Measurements from ENCODE around the gene NUP43. TPM values are rescaled to one million over a fixed set of nuclear protein-coding genes. Genes with fewer than 3 reads are reported as not detected.

NUP43 gene
- total RNA-seq, 1 experiment from 2014 or later: 79.1 TPM

DNA sequence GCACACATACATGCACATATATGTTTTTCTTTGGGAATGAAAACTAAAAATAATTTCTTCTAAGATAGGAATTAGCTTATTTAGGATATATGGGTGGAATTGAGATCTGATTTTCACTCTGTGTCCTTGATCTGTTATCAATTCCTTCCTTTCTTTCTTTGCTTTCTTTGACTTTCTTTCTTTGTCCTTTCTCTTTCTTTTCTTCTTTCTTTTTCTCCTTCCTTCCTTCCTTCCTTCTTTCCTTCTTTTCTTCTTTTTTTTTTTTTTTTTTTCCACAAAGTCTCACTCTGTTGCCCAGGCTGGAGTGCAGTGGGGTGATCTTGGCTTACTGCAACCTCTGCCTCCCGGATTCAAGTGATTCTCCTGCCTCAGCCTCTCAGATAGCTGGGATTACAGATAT, 31.3 kb upstream of the NUP43 start:
- ChIA-PET POLR2A (no interaction called here), CTCF (no interaction called here)
- no peaks in the 10 kb centered on the region for H3K4me1 Mint-ChIP-seq
- no peak for DNase-seq (ENCODE audit: low spot score)
- no peak for ATAC-seq
- H3K4me3 Mint-ChIP-seq: no peak overlapping the region
- no peaks in the 10 kb centered on the region for H3K27me3 Mint-ChIP-seq (ENCODE audit: low read depth)
- peaks cover 21% of the 10 kb centered on the region for H3K36me3 Mint-ChIP-seq
- TF ChIP-seq, protein P1, sequence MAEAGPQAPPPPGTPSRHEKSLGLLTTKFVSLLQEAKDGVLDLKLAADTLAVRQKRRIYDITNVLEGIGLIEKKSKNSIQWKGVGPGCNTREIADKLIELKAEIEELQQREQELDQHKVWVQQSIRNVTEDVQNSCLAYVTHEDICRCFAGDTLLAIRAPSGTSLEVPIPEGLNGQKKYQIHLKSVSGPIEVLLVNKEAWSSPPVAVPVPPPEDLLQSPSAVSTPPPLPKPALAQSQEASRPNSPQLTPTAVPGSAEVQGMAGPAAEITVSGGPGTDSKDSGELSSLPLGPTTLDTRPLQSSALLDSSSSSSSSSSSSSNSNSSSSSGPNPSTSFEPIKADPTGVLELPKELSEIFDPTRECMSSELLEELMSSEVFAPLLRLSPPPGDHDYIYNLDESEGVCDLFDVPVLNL (CRISPR knock-in tag; IDR thresholded peaks at IDR 0.05; ENCODE audit: borderline replicate concordance, low read depth): no peak
- TF ChIP-seq FOXJ3 (CRISPR knock-in tag; IDR thresholded peaks at IDR 0.05; ENCODE audit: borderline replicate concordance): no peak
- TF ChIP-seq SMAD4 (CRISPR knock-in tag; IDR thresholded peaks at IDR 0.05): no peak
- no peak for TF ChIP-seq SMAD3 (CRISPR knock-in tag; IDR thresholded peaks at IDR 0.05; ENCODE audit: borderline replicate concordance)
- TF ChIP-seq, protein P2, sequence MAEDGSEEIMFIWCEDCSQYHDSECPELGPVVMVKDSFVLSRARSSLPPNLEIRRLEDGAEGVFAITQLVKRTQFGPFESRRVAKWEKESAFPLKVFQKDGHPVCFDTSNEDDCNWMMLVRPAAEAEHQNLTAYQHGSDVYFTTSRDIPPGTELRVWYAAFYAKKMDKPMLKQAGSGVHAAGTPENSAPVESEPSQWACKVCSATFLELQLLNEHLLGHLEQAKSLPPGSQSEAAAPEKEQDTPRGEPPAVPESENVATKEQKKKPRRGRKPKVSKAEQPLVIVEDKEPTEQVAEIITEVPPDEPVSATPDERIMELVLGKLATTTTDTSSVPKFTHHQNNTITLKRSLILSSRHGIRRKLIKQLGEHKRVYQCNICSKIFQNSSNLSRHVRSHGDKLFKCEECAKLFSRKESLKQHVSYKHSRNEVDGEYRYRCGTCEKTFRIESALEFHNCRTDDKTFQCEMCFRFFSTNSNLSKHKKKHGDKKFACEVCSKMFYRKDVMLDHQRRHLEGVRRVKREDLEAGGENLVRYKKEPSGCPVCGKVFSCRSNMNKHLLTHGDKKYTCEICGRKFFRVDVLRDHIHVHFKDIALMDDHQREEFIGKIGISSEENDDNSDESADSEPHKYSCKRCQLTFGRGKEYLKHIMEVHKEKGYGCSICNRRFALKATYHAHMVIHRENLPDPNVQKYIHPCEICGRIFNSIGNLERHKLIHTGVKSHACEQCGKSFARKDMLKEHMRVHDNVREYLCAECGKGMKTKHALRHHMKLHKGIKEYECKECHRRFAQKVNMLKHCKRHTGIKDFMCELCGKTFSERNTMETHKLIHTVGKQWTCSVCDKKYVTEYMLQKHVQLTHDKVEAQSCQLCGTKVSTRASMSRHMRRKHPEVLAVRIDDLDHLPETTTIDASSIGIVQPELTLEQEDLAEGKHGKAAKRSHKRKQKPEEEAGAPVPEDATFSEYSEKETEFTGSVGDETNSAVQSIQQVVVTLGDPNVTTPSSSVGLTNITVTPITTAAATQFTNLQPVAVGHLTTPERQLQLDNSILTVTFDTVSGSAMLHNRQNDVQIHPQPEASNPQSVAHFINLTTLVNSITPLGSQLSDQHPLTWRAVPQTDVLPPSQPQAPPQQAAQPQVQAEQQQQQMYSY (CRISPR knock-in tag; IDR thresholded peaks at IDR 0.05): no peak
- TF ChIP-seq MYBL2 (CRISPR knock-in tag; IDR thresholded peaks at IDR 0.05): no peak
- TF ChIP-seq, protein P3, sequence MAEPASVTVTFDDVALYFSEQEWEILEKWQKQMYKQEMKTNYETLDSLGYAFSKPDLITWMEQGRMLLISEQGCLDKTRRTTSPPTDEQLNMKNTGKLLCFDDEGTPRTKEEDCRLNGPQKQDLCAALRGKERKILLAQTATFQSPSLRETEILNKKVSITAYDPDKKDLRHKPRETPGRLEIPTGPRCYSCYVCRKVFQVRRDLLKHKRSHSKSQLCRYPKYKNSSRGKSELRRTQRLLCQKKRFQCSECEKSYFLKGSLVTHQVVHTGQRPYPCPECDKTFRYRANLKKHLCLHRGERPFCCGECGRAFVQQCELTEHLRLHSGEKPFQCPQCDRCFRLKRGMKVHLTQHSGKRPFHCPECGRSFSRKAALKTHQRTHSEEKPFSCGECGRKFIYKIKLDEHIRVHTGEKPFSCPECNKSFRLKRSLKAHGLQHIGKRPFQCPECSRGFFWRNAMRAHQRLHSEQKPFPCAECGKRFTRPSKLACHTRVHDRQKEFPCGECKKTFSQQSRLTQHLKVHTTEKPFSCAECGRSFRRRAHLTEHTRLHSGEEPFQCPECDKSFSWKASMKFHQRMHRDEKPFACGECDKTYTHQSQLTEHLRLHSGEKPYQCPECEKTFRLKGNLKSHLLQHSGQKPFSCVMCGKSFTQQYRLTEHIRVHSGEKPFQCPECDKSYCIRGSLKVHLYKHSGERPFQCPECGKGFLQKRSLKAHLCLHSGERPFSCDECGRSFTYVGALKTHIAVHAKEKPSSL (CRISPR knock-in tag; conservative IDR thresholded peaks at IDR 0.05): no peak
- TF ChIP-seq RELA (CRISPR knock-in tag; IDR thresholded peaks at IDR 0.05; ENCODE audit: borderline replicate concordance): no peak
- TF ChIP-seq NFATC4 (CRISPR knock-in tag; IDR thresholded peaks at IDR 0.05): no peak
- TF ChIP-seq NR3C1 (CRISPR knock-in tag; conservative IDR thresholded peaks at IDR 0.05; ENCODE audit: low read depth): no peak
- TF ChIP-seq EMX1 (CRISPR knock-in tag; IDR thresholded peaks at IDR 0.05): no peak
- no peak for TF ChIP-seq TEAD4 (CRISPR knock-in tag; IDR thresholded peaks at IDR 0.05)
- no peak for TF ChIP-seq TP53 (CRISPR knock-in tag; IDR thresholded peaks at IDR 0.05)
- no peak for TF ChIP-seq ZNF396 (CRISPR knock-in tag; IDR thresholded peaks at IDR 0.05; ENCODE audit: borderline replicate concordance)
- no peak for TF ChIP-seq ZNF263 (CRISPR knock-in tag; IDR thresholded peaks at IDR 0.05; ENCODE audit: low read depth)
- TF ChIP-seq NR2C2 (CRISPR knock-in tag; IDR thresholded peaks at IDR 0.05): no peak
- TF ChIP-seq, protein P4, sequence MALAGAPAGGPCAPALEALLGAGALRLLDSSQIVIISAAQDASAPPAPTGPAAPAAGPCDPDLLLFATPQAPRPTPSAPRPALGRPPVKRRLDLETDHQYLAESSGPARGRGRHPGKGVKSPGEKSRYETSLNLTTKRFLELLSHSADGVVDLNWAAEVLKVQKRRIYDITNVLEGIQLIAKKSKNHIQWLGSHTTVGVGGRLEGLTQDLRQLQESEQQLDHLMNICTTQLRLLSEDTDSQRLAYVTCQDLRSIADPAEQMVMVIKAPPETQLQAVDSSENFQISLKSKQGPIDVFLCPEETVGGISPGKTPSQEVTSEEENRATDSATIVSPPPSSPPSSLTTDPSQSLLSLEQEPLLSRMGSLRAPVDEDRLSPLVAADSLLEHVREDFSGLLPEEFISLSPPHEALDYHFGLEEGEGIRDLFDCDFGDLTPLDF (CRISPR knock-in tag; IDR thresholded peaks at IDR 0.05): no peak
- TF ChIP-seq GABPB1 (CRISPR knock-in tag; IDR thresholded peaks at IDR 0.05): no peak
- no peak for TF ChIP-seq GTF2I (CRISPR knock-in tag; conservative IDR thresholded peaks at IDR 0.05)
- TF ChIP-seq ZNF416 (CRISPR knock-in tag; IDR thresholded peaks at IDR 0.05): no peak
- H3K27ac Mint-ChIP-seq: no peak overlapping the region
- no peaks in the 10 kb centered on the region for H3K9me3 Mint-ChIP-seq

DNA sequence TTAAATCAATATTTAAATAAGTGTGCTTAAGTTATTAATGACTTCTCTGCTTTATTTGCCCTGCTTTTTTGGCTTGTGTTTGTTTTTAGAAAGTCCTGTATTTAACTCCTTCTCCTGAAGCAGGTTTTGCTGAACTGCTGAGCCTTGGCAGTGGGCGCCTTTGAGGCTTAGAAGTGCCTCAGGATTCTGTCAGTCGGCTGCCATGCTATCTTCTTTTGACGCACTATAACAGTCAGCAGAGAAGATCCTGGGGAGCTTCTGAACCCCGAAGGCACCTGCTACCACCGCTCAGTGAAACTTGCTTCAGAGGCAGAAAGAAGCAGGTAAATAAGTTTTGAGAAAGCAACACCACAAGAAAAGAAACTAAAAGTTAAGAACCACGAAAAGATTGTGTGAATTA, 25.6 kb upstream of the NUP43 start:
- H3K4me3 Mint-ChIP-seq: no peak overlapping the region
- H3K9me3 Mint-ChIP-seq: no peaks in the 10 kb centered on the region
- POLR2A ChIA-PET: no interaction called here
- TF ChIP-seq RELA (CRISPR knock-in tag; IDR thresholded peaks at IDR 0.05; ENCODE audit: borderline replicate concordance): no peak
- TF ChIP-seq ZNF416 (CRISPR knock-in tag; IDR thresholded peaks at IDR 0.05): no peak
- TF ChIP-seq, protein P1 (CRISPR knock-in tag; IDR thresholded peaks at IDR 0.05; ENCODE audit: borderline replicate concordance, low read depth): no peak
- TF ChIP-seq OVOL2 (CRISPR knock-in tag; IDR thresholded peaks at IDR 0.05; ENCODE audit: borderline replicate concordance): no peak
- TF ChIP-seq FOXJ3 (CRISPR knock-in tag; IDR thresholded peaks at IDR 0.05; ENCODE audit: borderline replicate concordance): no peak
- no peak for TF ChIP-seq CBFB (CRISPR knock-in tag; IDR thresholded peaks at IDR 0.05; ENCODE audit: low read depth)
- no peak for TF ChIP-seq ELF4 (CRISPR knock-in tag; IDR thresholded peaks at IDR 0.05; ENCODE audit: low read depth)
- TF ChIP-seq NR1H2 (CRISPR knock-in tag; IDR thresholded peaks at IDR 0.05): no peak
- no peaks in the 10 kb centered on the region for H3K27me3 Mint-ChIP-seq (ENCODE audit: low read depth)
- no peaks in the 10 kb centered on the region for H3K4me1 Mint-ChIP-seq
- H3K27ac Mint-ChIP-seq: no peak overlapping the region
- CTCF ChIA-PET: no interaction called here
- ATAC-seq (no peak), DNase-seq (ENCODE audit: low spot score) (no peak)
- peaks cover 36% of the 10 kb centered on the region for H3K36me3 Mint-ChIP-seq
